ENCODE data around the gene ZBTB7C. TPM values are rescaled to one million over a fixed set of nuclear protein-coding genes. Genes with fewer than 3 reads are reported as not detected.

The ZBTB7C gene
- polyA plus RNA-seq, 1 donor (not counting 4 experiments of a cell fraction or from before 2014, with no cell fraction given) = 0.58 TPM

GRCh38 chr18:48191494-48191893 lies 217.7 kb downstream of the ZBTB7C start:
- H3K79me2 ChIP-seq (ENCODE audit: control insufficient read depth, insufficient read depth, low read length) = no peaks in the 10 kb centered on the region
- H2AFZ ChIP-seq (ENCODE audit: control insufficient read depth, low read length) = no peak overlapping the region
- H3K27ac ChIP-seq (ENCODE audit: control insufficient read depth, insufficient read depth, low read length) = no peak overlapping the region
- no peaks in the 10 kb centered on the region for H3K9me3 ChIP-seq (ENCODE audit: control insufficient read depth, low read depth, low read length)
- no peak for TF ChIP-seq CTCF (optimal IDR thresholded peaks at IDR 0.05 in 1 of 3, IDR thresholded peaks at IDR 0.05 in 1 of 3, conservative IDR thresholded peaks at IDR 0.05 in 1 of 3; ENCODE audit: extremely low read depth in 1 of 3, insufficient read depth in 2 of 3, low read length in 3 of 3)
- TF ChIP-seq EZH2 (IDR thresholded peaks at IDR 0.05; ENCODE audit: low read length) = no peak
- no peak overlapping the region for H3K9ac ChIP-seq (ENCODE audit: control insufficient read depth, extremely low read depth, insufficient read depth, low read length)
- no peak for DNase-seq (ENCODE audit: low read depth, low spot score)
- H4K20me1 ChIP-seq (ENCODE audit: control insufficient read depth, extremely low read depth, insufficient read depth, low read length) = no peaks in the 10 kb centered on the region
- no peaks in the 10 kb centered on the region for H3K36me3 ChIP-seq (ENCODE audit: control insufficient read depth in 2 of 2, extremely low read depth in 1 of 2, insufficient read depth in 2 of 2, low read length in 2 of 2)
- peaks cover under 1% of the 10 kb centered on the region for H3K4me1 ChIP-seq (ENCODE audit: control insufficient read depth, extremely low read depth, insufficient read depth, low read length)
- H3K27me3 ChIP-seq (ENCODE audit: control insufficient read depth, extremely low read depth, insufficient read depth, low read length) = peaks cover 10% of the 10 kb centered on the region
- H3K4me2 ChIP-seq (ENCODE audit: control insufficient read depth, extremely low read depth, insufficient read depth, low read depth, low read length) = no peak overlapping the region
- dilution Hi-C loops (cut with MboI; ENCODE audit: extremely low pct_ligation_motif_present, low sequenced_read_pairs) = no loop called here
- no peaks in the 10 kb centered on the region for H3K9me1 ChIP-seq (ENCODE audit: control insufficient read depth, extremely low read depth, insufficient read depth, low read length)
- no peak overlapping the region for H3K4me3 ChIP-seq (ENCODE audit: control insufficient read depth in 2 of 3, extremely low read depth in 1 of 3, insufficient read depth in 2 of 3, low read depth in 1 of 3, low read length in 3 of 3)
- no peak for FAIRE-seq

GRCh38 chr18:48190994-48191393 lies 218.2 kb downstream of the ZBTB7C start:
- Histone ChIP-seq H3K9me1 (ENCODE audit: control insufficient read depth, extremely low read depth, insufficient read depth, low read length) (no peaks in the 10 kb centered on the region), H4K20me1 (ENCODE audit: control insufficient read depth, extremely low read depth, insufficient read depth, low read length) (no peaks in the 10 kb centered on the region), H3K27ac (ENCODE audit: control insufficient read depth, insufficient read depth, low read length) (no peak overlapping the region), H3K4me1 (ENCODE audit: control insufficient read depth, extremely low read depth, insufficient read depth, low read length) (peaks cover 4% of the 10 kb centered on the region), H3K9me3 (ENCODE audit: control insufficient read depth, low read depth, low read length) (no peaks in the 10 kb centered on the region), H3K27me3 (ENCODE audit: control insufficient read depth, extremely low read depth, insufficient read depth, low read length) (peaks cover 10% of the 10 kb centered on the region), H2AFZ (ENCODE audit: control insufficient read depth, low read length) (no peak overlapping the region), H3K9ac (ENCODE audit: control insufficient read depth, extremely low read depth, insufficient read depth, low read length) (no peak overlapping the region), H3K4me3 (ENCODE audit: control insufficient read depth in 2 of 3, extremely low read depth in 1 of 3, insufficient read depth in 2 of 3, low read depth in 1 of 3, low read length in 3 of 3) (no peak overlapping the region), H3K4me2 (ENCODE audit: control insufficient read depth, extremely low read depth, insufficient read depth, low read depth, low read length) (no peak overlapping the region), H3K79me2 (ENCODE audit: control insufficient read depth, insufficient read depth, low read length) (no peaks in the 10 kb centered on the region), H3K36me3 (ENCODE audit: control insufficient read depth in 2 of 2, extremely low read depth in 1 of 2, insufficient read depth in 2 of 2, low read length in 2 of 2) (no peaks in the 10 kb centered on the region)
- dilution Hi-C loops (cut with MboI; ENCODE audit: extremely low pct_ligation_motif_present, low sequenced_read_pairs) = no loop called here
- FAIRE-seq (no peak), DNase-seq (ENCODE audit: low read depth, low spot score) (no peak)
- TF ChIP-seq CTCF (optimal IDR thresholded peaks at IDR 0.05 in 1 of 3, IDR thresholded peaks at IDR 0.05 in 1 of 3, conservative IDR thresholded peaks at IDR 0.05 in 1 of 3; ENCODE audit: extremely low read depth in 1 of 3, insufficient read depth in 2 of 3, low read length in 3 of 3) (no peak), EZH2 (IDR thresholded peaks at IDR 0.05; ENCODE audit: low read length) (no peak)
